Liver (tissue), 9 donors: ENCODE measurements around the gene MVP. TPM values are rescaled to one million over a fixed set of nuclear protein-coding genes. Genes with fewer than 3 reads are reported as not detected.
"Not testable (repeated sequence)": the region's sequence is repeated elsewhere in the genome, so short reads cannot be mapped to it uniquely, and the experiment has no call there.

Source experiments
- DNase-seq: peaks from one replicate; pipeline ENCODE4 v3.0.0-alpha.2; 2017; ENCODE audit warnings: low spot score
- H3K27ac ChIP-seq, 2 donors: one replicate each; pipeline ENCODE4 v1.7.0; 2013; ENCODE audit warnings: inconsistent platforms in 2 of 2, low read length in 2 of 2, control low read depth in 1 of 2, low read depth in 1 of 2, mild to moderate bottlenecking in 1 of 2
- H3K27me3 ChIP-seq, 4 donors: one replicate each; pipeline versions ENCODE4 v1.6.1 to v1.7.0; 2013; ENCODE audit warnings: low read length in 3 of 4, inconsistent platforms in 1 of 4, mild to moderate bottlenecking in 1 of 4, moderate library complexity in 1 of 4; ENCODE audit not compliant: control insufficient read depth in 4 of 4, insufficient read depth in 4 of 4
- H3K36me3 ChIP-seq, 4 donors: one replicate each; pipeline versions ENCODE4 v1.6.1 to v1.7.0; 2013; ENCODE audit warnings: low read length in 3 of 4, mild to moderate bottlenecking in 3 of 4, low read depth in 1 of 4, moderate library complexity in 1 of 4; ENCODE audit not compliant: control insufficient read depth in 4 of 4, insufficient read depth in 3 of 4
- H3K4me1 ChIP-seq, 4 donors: one replicate each; pipeline versions ENCODE4 v1.6.1 to v1.7.0; 2013; ENCODE audit warnings: low read length in 3 of 4, mild to moderate bottlenecking in 3 of 4, moderate library complexity in 1 of 4; ENCODE audit not compliant: control insufficient read depth in 4 of 4, insufficient read depth in 4 of 4
- H3K4me3 ChIP-seq, 3 donors: one replicate each; pipeline versions ENCODE4 v1.6.1 to v1.7.0; 2013; ENCODE audit warnings: low read length in 3 of 3, control low read depth in 1 of 3, low read depth in 1 of 3, mild to moderate bottlenecking in 1 of 3
- H3K9ac ChIP-seq, 2 donors: one replicate each; pipeline ENCODE4 v1.7.0; 2013; ENCODE audit warnings: low read length in 2 of 2, mild to moderate bottlenecking in 2 of 2, moderate library complexity in 2 of 2, control low read depth in 1 of 2, low read depth in 1 of 2
- H3K9me3 ChIP-seq, 4 donors: one replicate each; pipeline versions ENCODE4 v1.6.1 to v1.7.0; 2013; ENCODE audit warnings: low read length in 3 of 4; ENCODE audit not compliant: control insufficient read depth in 4 of 4
- EGR1 ChIP-seq, 2 donors: IDR thresholded peaks; 2 replicates each; pipeline ENCODE4 v1.6.1; 2016 to 2018; ENCODE audit warnings: antibody characterized with exemption in 2 of 2, low read depth in 2 of 2
- FOXA1 ChIP-seq: IDR thresholded peaks from 2 replicates; pipeline ENCODE4 v1.6.1; 2016; ENCODE audit warnings: antibody characterized with exemption
- FOXA2 ChIP-seq: IDR thresholded peaks from 2 replicates; pipeline ENCODE4 v1.6.1; 2016; ENCODE audit warnings: antibody characterized with exemption
- GABPA ChIP-seq, 2 donors: IDR thresholded peaks in 1 of 2; conservative IDR thresholded peaks in 1 of 2; 2 replicates each; pipeline ENCODE4 v1.6.1; 2016; ENCODE audit warnings: antibody characterized with exemption in 2 of 2, mild to moderate bottlenecking in 1 of 2, moderate library complexity in 1 of 2
- HNF4A ChIP-seq, 2 donors: conservative IDR thresholded peaks; 2 replicates each; pipeline ENCODE4 v1.6.1; 2016; ENCODE audit warnings: antibody characterized with exemption in 2 of 2, mild to moderate bottlenecking in 2 of 2
- HNF4G ChIP-seq: IDR thresholded peaks from 2 replicates; pipeline ENCODE4 v1.6.1; 2016; ENCODE audit warnings: antibody characterized with exemption
- JUND ChIP-seq, 2 donors: IDR thresholded peaks; 2 replicates each; pipeline ENCODE4 v1.6.1; 2016; ENCODE audit warnings: antibody characterized with exemption in 2 of 2
- NR2F2 ChIP-seq: IDR thresholded peaks from 2 replicates; pipeline ENCODE4 v1.6.1; 2016; ENCODE audit warnings: antibody characterized with exemption
- RAD21 ChIP-seq, 2 donors: IDR thresholded peaks; 2 replicates each; pipeline ENCODE4 v1.6.1; 2016; ENCODE audit warnings: antibody characterized with exemption in 2 of 2, mild to moderate bottlenecking in 2 of 2
- SP1 ChIP-seq: IDR thresholded peaks from 2 replicates; pipeline ENCODE4 v1.6.1; 2018; ENCODE audit warnings: antibody characterized with exemption, mild to moderate bottlenecking
- TAF1 ChIP-seq: conservative IDR thresholded peaks from 2 replicates; pipeline ENCODE4 v1.6.1; 2016; ENCODE audit warnings: antibody characterized with exemption, mild to moderate bottlenecking
- YY1 ChIP-seq: IDR thresholded peaks from 2 replicates; pipeline ENCODE4 v1.6.1; 2016; ENCODE audit warnings: antibody characterized with exemption, mild to moderate bottlenecking
- WGBS: extraction: QIAGEN DNeasy Blood & Tissue Kit; methylation state at CpG from one replicate; pipeline ENCODE4 v1.1.7; 2013; 5-methylcytosine and 5-hydroxymethylcytosine counted together
- polyA plus RNA-seq, 2 donors: library from polyadenylated mRNA; stranded (reverse) in 1 of 2; unstranded in 1 of 2; fragments of 200-250 nt in 1 of 2; fragments of >200 nt in 1 of 2; fragmentation: Nextera tagmentation in 1 of 2; extraction: Ambion mirVana in 1 of 2; gene quantifications; one replicate each; pipeline versions ENCODE4 v1.2.1 to v1.2.3, GENCODE V29; 2013 to 2015
- total RNA-seq, 2 donors: library from RNA; depleted of rRNA; stranded (reverse); fragments of >200 nt; gene quantifications; one replicate each; pipeline ENCODE4 v1.2.3, GENCODE V29; 2014
- TF ChIP-seq, protein P1 (sequence below): fragments of 150-350 bp; IDR thresholded peaks from 2 replicates; pipeline ENCODE4 v1.5.1; 2017; ENCODE audit warnings: improper control_type of control experiment, low read depth, low read length; ENCODE audit not compliant: missing input control
- TF ChIP-seq, protein P2 (sequence below): IDR thresholded peaks from 2 replicates; pipeline ENCODE4 v1.6.1; 2016; ENCODE audit warnings: antibody characterized with exemption
- TF ChIP-seq, protein P3 (sequence below): IDR thresholded peaks from 2 replicates; pipeline ENCODE4 v1.6.1; 2016; ENCODE audit warnings: antibody characterized with exemption
- donor health status: healthy.
- donor health status: healthy.
- donor health status: healthy.
- donor health status: healthy.
- donor health status: healthy.

The MVP gene
- total and polyA plus RNA-seq, 4 donors = 30.7 to 78.4 (median 50.7) TPM

DNA sequence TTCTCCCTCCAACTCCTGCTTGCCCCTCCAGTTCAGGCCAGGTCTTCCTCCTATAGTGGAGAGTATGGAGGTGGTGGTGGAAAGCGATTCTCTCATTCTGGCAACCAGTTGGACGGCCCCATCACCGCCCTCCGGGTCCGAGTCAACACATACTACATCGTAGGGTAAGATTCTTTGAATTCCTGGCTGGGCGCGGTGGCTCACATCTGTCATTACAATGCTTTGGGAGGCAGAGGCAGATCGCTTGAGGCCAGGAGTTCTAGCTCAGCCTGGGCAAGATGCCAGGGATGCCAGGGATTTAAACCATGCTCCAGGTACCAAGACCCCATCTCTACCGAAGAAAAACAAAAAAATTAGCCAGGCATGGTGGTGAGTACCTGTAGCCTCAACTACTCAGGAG, 40.8 kb upstream of the MVP start:
- peaks cover 0 to under 1% (median 0%) of the 10 kb centered on the region in 4 donors for H3K4me1 ChIP-seq
- H3K27me3 ChIP-seq = no peaks in the 10 kb centered on the region
- no peak overlapping the region for H3K4me3 ChIP-seq
- H3K27ac ChIP-seq = no peak overlapping the region
- no peaks in the 10 kb centered on the region for H3K36me3 ChIP-seq
- TF ChIP-seq, protein P1, sequence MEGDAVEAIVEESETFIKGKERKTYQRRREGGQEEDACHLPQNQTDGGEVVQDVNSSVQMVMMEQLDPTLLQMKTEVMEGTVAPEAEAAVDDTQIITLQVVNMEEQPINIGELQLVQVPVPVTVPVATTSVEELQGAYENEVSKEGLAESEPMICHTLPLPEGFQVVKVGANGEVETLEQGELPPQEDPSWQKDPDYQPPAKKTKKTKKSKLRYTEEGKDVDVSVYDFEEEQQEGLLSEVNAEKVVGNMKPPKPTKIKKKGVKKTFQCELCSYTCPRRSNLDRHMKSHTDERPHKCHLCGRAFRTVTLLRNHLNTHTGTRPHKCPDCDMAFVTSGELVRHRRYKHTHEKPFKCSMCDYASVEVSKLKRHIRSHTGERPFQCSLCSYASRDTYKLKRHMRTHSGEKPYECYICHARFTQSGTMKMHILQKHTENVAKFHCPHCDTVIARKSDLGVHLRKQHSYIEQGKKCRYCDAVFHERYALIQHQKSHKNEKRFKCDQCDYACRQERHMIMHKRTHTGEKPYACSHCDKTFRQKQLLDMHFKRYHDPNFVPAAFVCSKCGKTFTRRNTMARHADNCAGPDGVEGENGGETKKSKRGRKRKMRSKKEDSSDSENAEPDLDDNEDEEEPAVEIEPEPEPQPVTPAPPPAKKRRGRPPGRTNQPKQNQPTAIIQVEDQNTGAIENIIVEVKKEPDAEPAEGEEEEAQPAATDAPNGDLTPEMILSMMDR = no peak
- TF ChIP-seq, protein P2, sequence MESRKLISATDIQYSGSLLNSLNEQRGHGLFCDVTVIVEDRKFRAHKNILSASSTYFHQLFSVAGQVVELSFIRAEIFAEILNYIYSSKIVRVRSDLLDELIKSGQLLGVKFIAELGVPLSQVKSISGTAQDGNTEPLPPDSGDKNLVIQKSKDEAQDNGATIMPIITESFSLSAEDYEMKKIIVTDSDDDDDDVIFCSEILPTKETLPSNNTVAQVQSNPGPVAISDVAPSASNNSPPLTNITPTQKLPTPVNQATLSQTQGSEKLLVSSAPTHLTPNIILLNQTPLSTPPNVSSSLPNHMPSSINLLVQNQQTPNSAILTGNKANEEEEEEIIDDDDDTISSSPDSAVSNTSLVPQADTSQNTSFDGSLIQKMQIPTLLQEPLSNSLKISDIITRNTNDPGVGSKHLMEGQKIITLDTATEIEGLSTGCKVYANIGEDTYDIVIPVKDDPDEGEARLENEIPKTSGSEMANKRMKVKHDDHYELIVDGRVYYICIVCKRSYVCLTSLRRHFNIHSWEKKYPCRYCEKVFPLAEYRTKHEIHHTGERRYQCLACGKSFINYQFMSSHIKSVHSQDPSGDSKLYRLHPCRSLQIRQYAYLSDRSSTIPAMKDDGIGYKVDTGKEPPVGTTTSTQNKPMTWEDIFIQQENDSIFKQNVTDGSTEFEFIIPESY = no peak
- TF ChIP-seq GABPA (IDR thresholded peaks at IDR 0.05 in 1 of 2, conservative IDR thresholded peaks at IDR 0.05 in 1 of 2) = no peak
- no peaks in the 10 kb centered on the region for H3K9me3 ChIP-seq
- DNase-seq = no peak
- H3K9ac ChIP-seq = no peak overlapping the region
- 84% methylated on average over 10 of the region's 10 CpGs for WGBS

DNA sequence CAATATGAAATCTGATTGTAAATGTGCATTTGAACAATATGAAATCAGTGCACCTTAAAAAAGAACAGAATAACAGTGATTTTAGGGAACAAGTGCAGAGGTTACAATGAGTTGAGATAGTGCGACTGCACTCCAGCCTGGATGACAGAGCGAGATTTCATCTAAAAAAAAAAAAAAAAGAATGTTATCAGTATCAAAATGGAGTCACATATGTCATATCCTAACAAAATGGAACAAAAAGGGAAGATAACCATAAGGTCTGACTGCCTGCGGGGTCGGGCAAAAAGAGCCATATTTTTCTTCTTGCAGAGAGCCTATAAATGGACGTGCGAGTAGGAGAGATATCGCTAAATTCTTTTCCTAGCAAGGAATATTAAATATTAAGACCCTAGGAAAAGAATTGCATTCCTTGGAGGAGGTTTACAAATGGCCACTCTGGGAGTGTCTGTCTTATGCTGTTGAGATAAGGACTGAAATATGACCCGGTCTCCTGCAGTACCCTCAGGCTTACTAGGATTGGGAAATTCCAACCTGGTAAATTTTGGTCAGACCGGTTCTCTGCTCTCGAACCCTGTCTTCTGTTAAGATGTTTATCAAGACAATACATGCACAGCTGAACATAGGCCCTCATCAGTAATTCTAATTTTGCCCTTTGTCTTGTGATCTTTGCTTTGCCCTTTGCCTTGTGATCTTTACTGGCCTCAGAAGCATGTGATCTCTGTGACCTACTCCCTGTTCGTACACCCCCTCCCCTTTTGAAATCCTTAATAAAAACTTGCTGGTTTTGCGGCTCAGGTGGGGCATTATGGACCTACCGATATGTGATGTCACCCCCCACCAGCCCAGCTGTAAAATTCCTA, 36.9 kb upstream of the MVP start:
- H3K9me3 ChIP-seq, H3K27me3 ChIP-seq, DNase-seq, H3K4me1 ChIP-seq, H3K36me3 ChIP-seq, H3K9ac ChIP-seq, H3K4me3 ChIP-seq, H3K27ac ChIP-seq: not testable (repeated sequence)
- WGBS = 83% methylated on average over 13 of the region's 13 CpGs
- peak; percentile 34 to 56 for TF ChIP-seq HNF4A (conservative IDR thresholded peaks at IDR 0.05)

DNA sequence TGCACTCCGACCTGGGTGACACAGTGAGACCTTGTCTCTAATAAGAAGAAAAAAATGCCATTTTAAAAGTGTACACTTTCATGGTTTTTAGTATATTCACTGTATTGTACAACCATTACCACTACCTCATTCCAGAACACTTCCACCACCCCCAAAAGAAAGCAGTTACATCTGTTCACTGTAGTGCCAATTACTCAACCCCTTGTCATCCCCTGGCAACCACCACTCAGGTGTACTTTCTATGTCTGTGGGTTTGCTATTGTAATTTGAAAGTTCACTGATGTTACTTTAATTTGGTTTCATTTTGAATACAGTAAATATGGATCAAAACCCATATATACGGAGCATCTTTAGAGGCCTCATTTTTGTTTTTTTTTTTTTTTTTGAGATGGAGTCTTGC, 36.1 kb upstream of the MVP start:
- H3K4me1 ChIP-seq = peaks cover 0 to 3% (median 2%) of the 10 kb centered on the region in 4 donors
- WGBS = 95% methylated on average over 2 of the region's 2 CpGs
- no peaks in the 10 kb centered on the region for H3K36me3 ChIP-seq
- H3K9ac ChIP-seq = no peak overlapping the region
- no peaks in the 10 kb centered on the region for H3K27me3 ChIP-seq
- H3K4me3 ChIP-seq = no peak overlapping the region
- H3K27ac ChIP-seq = no peak overlapping the region
- no peaks in the 10 kb centered on the region for H3K9me3 ChIP-seq
- DNase-seq = no peak
- TF ChIP-seq, protein P3, sequence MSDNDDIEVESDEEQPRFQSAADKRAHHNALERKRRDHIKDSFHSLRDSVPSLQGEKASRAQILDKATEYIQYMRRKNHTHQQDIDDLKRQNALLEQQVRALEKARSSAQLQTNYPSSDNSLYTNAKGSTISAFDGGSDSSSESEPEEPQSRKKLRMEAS = no peak
- TF ChIP-seq FOXA2 (no peak), JUND (IDR thresholded peaks at IDR 0.05) (no peak), TAF1 (no peak), EGR1 (IDR thresholded peaks at IDR 0.05; ENCODE audit: low read depth in 2 of 2) (no peak), GABPA (IDR thresholded peaks at IDR 0.05 in 1 of 2, conservative IDR thresholded peaks at IDR 0.05 in 1 of 2) (no peak), HNF4A (conservative IDR thresholded peaks at IDR 0.05) (no peak), RAD21 (IDR thresholded peaks at IDR 0.05) (no peak), NR2F2 (no peak), SP1 (no peak), HNF4G (no peak), YY1 (no peak), FOXA1 (no peak)
- TF ChIP-seq, protein P1 = no peak
- TF ChIP-seq, protein P2 = no peak
